Stimulated activated CD8-positive, alpha-beta memory T cell treated with anti-CD3 and anti-CD28 coated beads, Interleukin-15, amount 100 ng/mL, for 24 hours (primary cell): Measurements from ENCODE around the gene PCYT2.
"Not testable (repeated sequence)": the region's sequence is repeated elsewhere in the genome, so short reads cannot be mapped to it uniquely, and the experiment has no call there.

Source experiments
- DNase-seq: peaks from one replicate; pipeline ENCODE4 v3.0.0-alpha.2; 2020; ENCODE audit warnings: low read depth

The PCYT2 gene

DNA sequence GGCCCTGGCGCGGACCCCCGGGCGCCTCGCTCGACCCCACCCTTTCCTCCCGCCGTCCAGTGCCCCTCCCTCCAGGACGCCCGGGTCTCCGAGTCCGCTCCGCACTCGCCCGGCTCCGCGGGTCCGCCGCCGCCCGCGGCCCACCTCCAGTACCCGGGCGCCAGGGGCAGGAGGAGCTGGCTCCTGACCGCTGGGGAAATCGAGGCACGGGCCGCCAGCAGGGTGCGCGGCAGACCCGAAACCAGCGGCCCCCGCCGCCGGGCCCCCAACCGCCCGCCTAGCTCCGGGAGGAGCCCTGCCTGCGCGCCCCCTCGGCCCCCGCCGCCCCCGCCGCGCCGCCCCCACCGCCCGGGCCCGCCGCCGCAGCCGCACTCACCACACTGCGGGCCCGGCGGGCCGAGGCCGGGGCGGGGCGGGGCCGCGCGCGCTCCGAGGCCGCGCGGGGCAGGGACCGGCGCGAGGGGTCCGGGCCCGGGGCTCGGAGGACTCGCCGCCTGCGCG is 16.0 kb upstream of the PCYT2 start:
- no peak for DNase-seq

DNA sequence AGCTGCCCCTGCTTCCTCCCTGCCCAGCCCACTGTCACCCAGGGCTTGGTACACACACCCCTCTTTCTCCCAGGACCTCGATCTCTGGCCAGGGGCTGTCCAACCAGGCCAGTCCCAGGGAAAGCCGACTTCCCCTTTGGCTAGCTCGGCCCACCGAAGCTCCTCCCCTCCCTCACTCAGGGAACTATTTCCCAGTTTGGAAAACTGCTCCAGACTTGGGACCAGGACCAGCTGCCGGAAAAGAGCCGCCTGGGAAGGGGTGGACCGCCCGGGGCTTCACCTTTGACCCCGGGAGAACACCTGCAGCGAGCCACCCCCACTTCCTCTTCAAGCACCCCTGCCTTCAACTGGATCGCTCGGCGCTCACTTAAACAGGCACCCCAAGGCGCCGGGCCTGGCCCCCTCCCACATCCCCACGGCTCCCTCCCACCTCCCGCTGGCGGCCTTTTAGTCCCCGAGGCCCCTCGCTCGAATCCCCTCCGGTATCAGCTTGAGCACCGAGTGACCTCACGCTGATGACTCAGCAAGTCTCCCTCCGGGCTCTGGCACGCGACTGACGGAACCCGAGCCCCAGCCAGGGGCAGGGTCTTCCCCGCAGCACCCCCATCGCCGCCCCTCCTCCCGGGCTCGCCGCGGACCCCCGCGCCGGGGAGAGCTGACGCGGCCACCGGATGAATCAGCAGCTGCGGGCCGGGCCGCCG is 15.4 kb upstream of the PCYT2 start:
- DNase-seq = no peak

DNA sequence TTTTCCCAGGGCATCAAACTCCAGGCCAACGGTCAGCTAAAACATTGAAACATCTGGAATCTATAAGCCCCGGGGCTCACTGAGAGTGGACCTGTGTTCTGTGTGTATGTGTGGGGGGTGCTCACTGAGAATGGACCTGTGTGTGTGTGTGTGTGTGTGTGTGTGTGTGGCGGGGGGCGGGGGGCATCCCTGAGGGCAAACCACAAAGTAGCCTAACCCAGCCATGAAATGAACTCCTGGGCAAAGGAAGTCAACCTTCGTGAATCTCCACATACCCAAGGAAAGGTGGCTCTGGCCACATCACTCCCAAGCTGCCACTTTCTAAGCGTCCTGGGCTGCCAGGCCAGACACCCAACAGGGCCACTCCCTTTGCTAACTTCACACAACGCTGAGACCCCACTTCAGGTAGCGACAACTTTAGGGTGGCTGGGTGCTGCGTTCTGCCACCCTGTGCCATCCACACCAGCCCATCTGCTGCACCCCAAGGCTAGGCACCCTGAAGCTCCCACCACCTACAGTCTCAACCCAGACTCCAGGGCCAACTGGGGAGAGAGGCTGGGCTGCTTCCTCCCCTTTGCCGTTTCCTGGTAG is 14.8 kb upstream of the PCYT2 start:
- no peak for DNase-seq

DNA sequence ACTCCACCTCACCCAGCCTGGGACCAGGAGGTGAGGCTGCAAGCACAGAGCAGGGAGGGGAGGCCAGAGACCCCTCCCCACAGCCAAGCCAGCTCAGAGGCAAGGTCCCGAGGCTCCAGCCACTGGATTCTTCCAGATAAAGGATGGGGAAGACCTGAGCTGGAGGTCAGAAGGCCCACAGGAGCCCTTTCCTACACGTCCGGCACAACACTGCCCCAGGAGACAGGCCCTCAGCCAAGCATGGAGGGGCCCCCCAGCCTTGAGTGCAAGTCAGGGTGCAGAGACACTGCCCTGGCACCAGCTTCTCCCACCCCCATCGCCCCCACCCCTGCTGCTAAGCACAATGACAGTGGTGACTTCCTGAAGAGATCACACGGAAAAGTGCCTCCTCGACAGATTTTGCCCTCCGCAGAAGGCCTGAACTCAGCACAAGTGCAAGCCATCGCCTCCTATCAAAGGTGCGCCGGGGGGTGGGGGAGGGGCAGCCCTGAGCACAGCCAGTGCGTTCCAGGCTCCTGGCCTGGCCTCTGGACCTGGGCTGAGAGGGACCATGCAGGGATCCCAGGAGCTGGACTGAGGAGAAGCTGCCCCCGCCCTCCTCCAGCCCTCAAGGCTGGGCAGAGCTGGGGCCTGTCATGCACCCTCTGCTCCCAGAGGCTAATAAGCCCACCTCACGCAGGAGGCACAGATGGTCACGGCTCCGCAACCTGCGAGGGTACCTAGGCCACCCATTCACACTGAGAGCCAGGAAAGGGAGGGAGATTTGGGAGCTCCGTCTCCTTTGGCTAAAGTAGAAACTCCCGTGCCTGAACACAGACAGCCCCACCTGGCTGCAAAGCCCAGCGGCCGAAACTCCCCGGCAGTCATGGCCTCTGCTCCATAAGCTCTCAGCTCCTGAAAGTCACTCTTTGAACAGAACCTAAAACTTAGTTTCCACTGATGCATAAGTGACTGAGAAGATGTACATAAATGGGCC is 13.6 kb upstream of the PCYT2 start:
- DNase-seq = no peak

DNA sequence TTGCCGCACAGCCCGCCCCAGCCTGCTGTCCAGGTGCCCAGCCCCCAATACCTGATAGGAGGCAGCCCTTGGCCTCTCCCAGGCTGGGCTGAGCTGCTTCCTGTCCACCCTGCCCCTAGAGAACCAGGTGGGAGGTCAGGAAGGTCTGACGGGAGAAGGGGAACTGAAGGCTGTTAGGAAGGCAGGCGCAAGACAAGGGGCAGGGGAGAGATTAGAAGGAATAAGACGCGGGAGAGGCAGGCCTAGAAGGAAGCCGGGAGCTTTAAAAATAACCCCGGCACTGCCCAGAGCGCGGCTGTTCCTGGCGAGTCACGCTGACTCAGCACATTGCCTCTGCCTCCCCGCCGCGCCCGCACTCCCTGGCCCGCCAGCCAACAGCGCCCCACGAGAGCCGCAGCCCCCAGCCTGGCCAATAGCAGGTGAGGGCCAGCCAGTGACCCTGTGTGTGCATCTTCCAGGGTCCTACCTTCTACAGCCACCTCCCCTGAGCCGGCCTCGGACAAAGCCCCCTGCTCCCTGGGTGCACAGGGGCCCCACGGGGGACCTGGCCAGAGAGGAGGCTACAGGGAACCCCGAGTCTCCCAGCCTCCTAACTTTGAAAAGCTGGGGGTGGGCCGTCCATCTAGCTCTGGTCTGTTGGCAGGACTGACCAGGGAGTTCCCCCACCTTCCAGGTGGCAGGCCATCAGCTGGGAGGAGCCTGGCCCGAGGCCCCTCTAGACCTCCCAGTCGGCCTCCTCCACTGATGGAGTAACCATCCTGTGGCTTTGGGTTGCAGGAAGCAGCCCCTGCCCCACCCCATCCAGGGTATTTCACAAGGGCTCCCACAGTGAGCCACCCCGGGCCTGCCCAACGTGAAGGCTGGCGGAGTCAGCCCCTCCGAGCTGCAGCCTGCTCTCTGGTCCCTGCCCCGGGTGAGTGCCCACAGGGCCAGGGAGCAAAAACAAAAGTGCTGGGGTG is 12.4 kb upstream of the PCYT2 start:
- no peak for DNase-seq

DNA sequence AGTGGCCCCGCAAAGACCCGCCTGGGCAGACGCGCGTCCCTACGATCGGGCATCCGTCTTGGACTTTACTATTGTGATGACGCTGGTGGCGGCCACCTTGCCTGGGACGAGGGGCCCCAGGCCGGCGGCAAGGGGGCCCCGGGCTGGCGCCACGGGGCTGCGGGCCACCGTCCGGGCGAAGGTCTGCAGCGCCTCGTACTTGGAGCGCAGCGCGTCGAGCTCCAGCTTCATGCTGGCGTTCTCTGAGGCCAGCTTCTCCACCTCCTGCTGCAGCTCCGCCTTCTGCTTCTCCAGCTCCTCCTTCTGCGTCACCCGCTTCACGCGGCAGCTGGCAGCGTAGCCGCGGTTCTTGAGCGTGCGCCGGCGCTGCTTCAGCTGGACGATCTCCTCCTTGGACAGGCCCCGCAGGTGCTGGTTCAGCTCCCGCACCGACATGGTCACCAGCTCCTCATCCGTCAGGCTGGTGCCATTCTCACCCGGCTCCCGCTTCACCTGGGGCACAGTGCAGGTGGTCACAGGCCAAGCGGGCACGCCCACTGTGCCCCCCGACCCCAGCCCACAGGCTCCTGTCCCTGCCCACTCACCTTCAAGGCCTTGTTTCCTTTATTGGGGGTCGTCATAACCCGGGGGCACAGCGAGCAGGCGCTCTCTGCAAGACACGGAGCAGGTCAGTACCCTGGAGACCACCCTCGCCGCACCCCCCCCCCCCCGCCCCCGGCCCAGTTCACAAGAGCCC is 11.5 kb upstream of the PCYT2 start:
- DNase-seq = no peak

DNA sequence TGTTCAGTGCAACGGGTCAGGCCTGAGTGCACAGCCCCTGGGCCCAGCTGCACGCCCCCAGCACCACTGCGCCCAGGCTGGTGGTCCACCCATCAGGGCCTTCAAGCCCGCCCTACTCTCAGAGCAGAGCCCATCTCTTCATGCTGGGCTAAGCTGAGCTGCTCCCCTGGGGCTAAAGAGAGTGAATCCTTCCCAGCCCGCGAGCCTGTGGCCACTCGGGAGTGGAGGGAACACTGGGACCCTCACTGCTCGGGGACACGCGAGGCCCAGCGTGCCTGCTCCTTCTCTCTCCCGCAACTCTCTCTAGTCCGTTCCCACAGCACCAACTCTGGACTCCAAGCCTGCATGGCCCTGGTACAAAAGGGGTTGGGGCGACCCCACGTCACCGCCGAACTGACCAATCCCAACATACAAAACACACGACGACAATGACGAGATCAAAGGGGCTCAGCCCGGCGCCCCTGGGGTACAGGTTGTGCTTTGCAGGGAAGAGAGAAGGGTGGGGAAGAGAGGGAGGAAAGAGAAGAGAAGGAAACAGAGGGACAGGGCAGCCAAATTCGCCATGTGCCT is 10.9 kb upstream of the PCYT2 start:
- DNase-seq = no peak

DNA sequence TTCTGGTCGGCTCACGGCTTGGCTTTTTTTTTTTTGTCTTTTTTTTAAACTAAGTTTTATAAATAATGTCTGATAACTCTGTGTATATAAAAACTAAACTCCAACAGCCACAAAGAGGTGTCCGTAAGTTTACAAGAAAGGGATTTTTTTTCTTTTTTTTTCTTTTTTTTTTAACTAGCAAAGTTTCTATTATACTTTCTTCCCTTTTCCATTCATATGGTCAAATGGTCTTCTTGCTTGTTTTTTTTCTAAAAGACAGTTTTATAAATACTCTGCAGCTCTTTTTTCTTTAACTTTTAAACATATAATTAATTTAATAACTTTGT is 10.3 kb upstream of the PCYT2 start:
- DNase-seq = no peak

DNA sequence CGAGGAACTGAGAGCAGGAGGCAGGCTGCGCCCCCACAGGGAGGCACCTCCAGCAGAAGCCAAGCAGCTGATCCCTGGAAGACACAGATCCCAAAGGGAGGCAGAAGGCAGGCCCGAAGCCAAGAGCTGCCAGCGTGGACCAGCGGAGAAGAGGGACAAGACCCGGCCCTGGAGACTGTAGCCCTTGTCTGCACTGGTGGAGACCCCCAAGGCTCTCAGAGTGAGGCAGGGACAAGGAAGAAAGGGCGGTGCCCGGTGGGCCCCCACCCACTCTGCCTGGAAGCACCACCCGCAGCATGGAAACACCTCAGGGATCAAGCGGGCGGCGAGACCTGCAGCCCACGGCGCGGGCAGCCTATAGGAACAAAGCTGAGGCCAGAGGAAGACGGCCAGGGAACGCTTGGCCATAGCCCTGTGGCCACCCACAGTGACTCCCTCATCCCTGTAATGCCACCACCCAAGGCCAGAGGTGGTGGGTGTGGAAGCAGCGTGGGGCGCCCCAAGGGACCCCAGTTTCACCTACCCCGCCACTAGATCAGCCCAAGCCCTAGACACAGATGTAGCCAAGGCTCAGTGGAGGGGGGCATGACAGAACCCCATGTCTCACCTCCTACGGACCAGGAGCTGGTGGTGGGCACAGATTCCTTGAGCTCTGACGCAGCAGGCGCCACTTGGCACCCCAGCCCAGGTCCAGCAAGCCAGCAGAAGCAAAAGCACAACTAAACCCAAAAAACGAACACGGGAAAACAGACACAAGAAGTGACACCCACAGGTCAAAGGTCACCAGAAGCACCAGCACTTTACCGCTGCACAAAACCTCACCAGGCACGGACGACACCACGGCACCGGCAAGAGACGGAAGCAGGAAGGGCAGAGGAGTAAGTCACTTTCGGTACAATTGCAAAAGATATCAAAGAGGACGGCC is 9.7 kb upstream of the PCYT2 start:
- DNase-seq = no peak

DNA sequence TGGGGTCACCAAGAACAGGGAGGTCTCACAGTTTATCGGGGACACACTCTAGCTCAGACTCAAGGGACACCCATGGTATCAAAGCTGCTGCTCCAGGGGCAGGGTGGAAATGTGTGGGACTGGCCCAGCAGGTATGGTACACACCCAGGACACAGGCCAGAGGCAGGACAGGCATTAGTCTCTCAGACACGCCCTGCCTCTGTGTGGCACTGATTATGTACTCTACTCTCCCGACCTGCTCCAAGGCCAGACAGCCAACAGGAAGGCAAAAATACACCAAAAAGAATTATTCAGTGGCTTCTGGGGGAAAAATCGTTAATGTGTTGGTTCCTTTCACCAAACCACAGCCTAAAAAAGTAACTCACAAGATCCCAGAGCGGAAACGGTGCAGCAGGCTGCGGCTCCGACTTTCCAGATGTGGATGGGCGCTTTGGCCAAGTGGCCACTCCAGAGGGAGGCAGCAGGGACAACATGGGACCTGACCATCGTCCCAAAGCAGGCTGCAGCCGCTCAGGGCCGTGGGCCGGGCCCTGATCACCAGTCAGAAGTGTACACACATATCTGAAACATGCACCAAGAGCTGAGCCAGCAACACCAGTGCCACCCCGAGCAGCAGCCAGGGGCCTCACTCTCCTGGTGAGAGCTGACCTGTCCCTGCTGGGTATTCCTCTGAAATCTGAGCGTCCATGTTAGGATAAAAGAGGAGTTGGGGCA is 7.8 kb upstream of the PCYT2 start:
- no peak for DNase-seq

DNA sequence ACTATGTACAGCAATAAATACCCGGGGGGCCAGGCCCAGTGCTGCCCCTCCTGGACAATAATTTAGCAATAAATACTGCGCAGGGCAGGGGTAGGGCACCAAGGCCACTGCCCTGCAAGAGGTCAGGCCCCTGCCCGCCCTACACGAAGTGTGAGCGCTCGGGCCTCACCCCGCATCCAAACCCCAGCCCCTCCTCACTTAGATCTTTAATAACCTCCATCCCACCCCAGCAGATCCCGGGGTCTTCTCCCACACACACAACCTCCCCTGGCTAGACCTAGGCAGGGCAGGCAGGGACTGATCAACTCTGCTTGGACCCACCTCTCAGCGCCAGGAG is 7.1 kb upstream of the PCYT2 start:
- not testable (repeated sequence) for DNase-seq

DNA sequence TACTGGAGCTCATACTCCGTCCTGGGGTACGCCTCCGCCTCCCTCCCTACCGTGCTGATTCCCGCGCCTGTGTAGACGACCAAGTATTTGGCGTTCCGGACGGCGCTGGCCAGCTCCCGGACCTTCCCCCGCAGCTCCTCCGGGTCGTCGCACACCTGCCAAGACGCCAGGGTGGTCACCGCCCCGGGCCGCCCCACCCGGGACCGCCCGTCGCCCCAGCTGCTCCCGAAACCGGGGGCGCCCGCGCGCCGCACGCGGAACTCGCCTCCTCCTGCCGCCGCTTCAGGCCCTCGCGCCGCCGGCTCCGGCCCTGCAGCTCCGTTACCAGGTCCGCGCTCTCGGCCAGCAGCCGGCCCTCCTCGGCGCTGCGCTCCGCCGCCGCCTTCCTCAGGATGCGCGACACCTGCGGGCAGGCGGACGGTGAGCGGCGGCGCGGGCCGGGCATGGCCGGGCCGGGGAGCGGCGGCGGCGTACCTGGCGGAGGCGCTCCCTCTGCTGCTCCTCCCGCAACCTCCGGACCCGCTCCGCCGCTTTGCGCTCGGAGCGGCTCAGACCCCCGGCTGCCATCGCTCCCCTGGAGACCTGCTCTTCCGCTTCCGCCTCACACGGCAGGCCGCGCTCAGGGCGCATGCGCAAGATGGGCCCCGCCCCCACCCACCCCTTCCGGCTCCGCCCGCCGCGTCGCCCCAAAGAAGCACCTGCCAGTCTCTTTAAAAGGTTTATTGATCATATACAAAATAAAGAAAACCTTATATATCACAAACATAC is 6.5 kb upstream of the PCYT2 start, which contains the start of gene SIRT7:
Gene SIRT7, minus strand, starts transcription at position 612 of the 768 bp plus-strand sequence. Its CDS starts 45 bp downstream, at position 567.
- DNase-seq = peak; percentile 63

DNA sequence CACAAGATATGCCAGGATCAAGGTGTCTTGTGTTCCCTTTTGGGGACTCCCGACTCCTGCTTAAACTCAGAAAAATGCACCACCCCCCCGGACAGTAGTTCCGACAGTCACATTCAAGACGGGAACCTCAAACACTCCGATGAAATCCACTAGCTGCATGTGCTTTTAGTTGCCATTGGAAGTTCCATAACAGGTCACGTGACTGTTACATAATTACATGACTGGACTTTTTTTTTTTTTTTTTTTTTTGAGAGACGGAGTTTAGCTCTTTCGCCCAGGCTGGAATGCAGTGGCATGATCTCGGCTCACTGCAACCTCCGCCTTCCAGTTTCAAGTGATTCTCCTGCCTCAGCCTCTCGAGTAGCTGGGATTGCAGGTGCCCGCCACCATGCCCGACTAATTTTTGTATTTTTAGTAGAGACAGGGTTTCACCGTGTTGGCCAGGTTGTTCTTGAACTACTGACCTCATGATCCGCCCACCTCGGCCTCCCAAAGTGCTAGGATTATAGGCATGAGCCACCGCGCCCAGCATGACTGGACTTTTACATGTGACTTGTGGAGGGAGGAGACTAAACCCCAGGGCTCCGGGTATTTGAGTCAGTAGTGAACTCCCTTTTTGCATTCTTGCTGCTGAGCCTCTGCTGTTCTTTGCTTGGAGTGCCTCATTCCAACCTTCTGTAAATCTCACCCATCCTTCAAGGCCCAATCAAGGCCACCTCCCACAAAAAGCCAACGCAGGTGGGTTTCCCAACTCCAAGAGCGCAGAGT is 5.2 kb upstream of the PCYT2 start:
- no peak for DNase-seq

DNA sequence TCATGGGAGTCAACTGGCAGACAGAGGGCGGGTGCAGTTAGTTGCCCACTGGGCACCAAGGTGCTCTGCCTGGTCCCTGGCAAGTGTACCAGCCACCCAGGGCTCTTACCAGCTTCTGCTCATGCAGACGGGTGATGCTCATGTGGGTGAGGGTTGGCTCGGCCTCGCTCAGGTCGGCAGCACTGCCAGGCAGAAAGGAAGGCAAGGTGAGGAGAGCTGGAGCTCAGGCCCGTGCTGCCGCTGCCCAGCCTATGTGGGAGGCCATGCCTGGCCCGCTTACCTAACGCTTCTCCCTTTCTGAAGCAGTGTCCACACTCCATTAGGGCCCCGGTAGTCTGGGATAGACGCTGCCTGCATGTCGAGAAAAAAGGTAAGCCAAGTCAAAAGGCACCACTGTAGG is 4.1 kb upstream of the PCYT2 start:
- DNase-seq = no peak

DNA sequence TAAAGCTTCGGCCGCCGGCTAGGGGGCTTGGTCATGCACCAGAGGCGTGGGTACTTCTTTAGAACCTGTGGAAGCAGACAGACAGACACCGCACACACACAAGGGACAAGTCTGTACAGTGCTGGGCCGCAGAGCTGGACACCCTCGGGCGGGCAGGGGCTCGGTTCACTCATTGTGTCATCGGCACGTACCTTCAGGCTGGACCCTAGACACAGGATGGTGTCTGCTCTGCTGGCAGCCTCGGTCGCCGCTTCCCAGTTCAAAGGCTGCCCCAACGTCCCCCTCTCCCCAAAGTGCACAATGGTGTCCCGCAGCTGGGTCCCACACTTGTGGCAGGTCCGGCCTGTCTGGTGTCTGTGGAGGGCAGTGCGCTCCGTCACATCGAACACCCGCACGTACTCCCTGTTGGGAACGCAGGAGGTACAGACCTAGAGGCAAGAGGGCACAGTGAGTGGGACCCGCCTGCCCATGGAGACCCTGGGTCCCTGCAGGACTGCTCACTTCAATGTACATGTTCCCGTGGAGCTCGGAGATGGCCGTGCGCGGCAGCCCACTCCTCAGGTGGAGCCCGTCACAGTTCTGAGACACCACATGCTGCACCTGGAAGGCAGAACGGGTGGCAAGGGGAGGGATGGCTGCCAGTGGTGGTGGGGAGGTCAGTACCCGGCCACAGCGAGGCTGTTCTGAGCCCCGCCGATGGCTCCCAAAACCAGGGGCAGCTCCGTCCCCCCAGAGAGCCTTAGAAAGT is 3.1 kb upstream of the PCYT2 start:
- no peak for DNase-seq

DNA sequence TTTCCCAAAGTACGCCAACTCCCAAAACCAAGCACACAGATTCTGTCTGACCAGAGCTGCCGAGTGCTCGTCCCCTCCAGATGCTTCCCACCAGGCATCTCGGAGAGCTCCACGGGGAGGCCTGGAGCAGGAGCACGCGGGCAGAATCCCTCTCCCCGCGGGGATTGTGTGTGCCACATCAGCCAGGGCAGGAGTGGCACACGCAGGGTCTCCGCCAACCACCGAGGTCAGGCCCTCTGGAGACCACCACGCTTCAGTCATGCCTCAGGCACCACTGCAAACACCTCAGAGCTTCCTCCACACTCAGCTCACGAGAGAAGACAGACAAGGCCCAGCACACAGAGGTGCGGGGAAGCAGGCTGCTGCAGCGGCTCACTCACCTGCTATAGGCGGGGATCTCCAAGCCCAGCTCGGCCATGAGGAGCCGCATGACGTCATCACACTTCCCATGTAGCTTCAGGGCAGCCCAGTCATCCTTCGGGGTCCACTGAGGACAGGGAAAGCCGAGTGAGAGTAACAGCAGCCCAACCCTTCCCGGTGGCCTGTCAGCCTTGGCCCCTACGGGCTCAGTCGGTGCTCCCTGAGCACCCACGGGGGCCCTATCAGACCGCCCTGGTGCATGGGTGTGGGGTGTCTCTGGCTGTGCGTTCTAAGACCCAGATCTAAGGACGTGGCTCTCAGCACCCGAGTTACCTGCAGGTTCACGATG is 2.3 kb upstream of the PCYT2 start:
- no peak for DNase-seq
